ENCODE data around the gene CLTCL1.

CLTCL1 gene

GRCh38 chr22:19194766-19195536 is 96.6 kb downstream of the CLTCL1 start:
- DNase-seq, result no peak

- DNase-seq, result no peak
Measured at GRCh38 chr22:19193879-19194278, 97.6 kb downstream of the CLTCL1 start.

- no peak for DNase-seq
Measured at GRCh38 chr22:19187716-19188563, 103.6 kb downstream of the CLTCL1 start.

- DNase-seq, result no peak
Measured at GRCh38 chr22:19184276-19184997, 107.1 kb downstream of the CLTCL1 start.

- no peak for DNase-seq
Measured at GRCh38 chr22:19183216-19183615, 108.3 kb downstream of the CLTCL1 start.

- no peak for DNase-seq
Measured at GRCh38 chr22:19182472-19183157, 108.9 kb downstream of the CLTCL1 start.

- no peak for DNase-seq
Measured at GRCh38 chr22:19181786-19182471, 109.6 kb downstream of the CLTCL1 start.

GRCh38 chr22:19180740-19181410 is 110.6 kb downstream of the CLTCL1 start:
- no peak for DNase-seq

- DNase-seq, result no peak
Measured at GRCh38 chr22:19180234-19180633, 111.3 kb downstream of the CLTCL1 start.

- peak; percentile 73 to 86 (median 81) for DNase-seq
Measured at GRCh38 chr22:19179497-19180048, 111.9 kb downstream of the CLTCL1 start.

GRCh38 chr22:19178657-19179496 is 112.6 kb downstream of the CLTCL1 start, which contains the start of gene SLC25A1:
SLC25A1 (minus strand) TSS chr22:19178736; CDS start chr22:19178673, 63 bp downstream.
- peak; percentile 91 to 99 (median 98) for DNase-seq

GRCh38 chr22:19178065-19178656 is 113.4 kb downstream of the CLTCL1 start:
- peak in 2 of 3 donors; percentile 50 to 67 for DNase-seq

GRCh38 chr22:19177164-19178064 is 114.1 kb downstream of the CLTCL1 start:
- no peak for DNase-seq

GRCh38 chr22:19176732-19177131 is 114.8 kb downstream of the CLTCL1 start:
- DNase-seq, result no peak

GRCh38 chr22:19176175-19176643 is 115.3 kb downstream of the CLTCL1 start:
- DNase-seq, result no peak

GRCh38 chr22:19175602-19176174 is 115.8 kb downstream of the CLTCL1 start:
- no peak for DNase-seq

GRCh38 chr22:19175026-19175601 is 116.4 kb downstream of the CLTCL1 start:
- no peak for DNase-seq
